ENCODE results near the gene CLEC2A. TPM values are rescaled to one million over a fixed set of nuclear protein-coding genes. Genes with fewer than 3 reads are reported as not detected.
"Not testable (repeated sequence)": the region's sequence is repeated elsewhere in the genome, so short reads cannot be mapped to it uniquely, and the experiment has no call there.

CLEC2A gene
- total RNA-seq, 1 donor from 2014 or later, result not detected

DNA sequence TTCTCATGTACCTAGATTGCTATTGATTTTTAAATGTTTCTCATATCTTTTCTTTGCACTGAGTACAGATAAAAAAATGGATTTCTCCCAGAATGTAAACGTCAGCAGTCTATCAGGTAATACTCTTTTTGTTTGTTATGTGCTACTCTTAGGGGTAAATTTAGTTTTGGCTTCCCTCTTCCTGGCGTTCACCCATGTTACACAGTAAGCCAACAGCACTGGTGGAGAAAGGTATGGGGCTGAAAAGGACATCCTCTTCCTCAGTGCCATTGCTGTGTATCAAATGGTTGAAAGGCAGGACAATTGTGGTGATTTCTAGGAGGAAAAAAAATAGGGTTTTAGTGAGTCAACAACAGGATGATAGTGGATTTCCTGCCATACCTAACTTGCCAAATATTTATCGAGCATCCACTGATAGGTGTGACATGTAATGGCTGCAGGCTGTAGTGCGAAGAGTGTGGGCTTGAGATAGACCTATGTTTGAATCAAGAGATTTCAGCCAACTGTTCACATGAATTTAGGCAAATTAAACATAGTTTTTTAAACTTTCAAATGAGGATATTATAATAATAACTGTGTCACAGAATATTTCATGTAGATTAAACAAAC, 43.4 kb downstream of the CLEC2A start:
- intact Hi-C loops (cut with micrococcal nuclease), result no loop called here

DNA sequence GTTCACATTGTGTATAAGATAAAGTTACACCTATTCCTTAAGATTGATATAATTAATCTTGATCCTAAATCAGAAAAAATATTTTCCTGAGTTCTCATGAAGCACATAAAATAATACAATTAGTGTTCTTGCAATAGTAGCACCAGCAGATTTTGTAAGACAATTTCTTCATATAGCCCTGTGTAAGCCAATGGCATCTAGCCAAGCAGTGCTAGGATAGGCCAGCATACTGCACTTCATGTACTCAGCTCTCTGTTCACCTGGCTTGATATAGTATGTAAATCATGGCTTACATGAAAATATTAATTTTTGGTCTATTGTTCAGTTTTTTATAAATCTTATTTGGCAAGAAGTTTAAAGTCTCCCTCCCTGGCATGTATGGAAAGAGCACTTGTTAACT, 49.0 kb downstream of the CLEC2A start:
- intact Hi-C loops (cut with micrococcal nuclease), result no loop called here

DNA sequence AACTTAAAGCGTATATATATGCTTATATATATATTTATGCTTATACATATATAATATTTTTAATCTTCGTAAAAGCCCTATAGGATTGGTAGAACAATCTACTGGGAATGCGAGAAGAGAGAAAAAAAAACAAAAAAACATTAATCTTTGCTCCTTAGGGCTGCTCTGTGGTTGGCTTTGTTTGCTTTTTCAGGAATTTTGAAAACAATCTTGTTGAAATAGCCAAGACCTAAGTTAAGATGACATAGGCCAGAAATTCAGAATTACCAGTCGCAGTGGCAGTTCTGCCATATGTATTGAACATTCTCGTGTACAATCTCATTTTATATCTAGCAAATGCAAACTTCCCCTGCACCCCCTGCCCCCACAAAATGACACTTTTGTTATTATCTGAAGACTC, 50.2 kb downstream of the CLEC2A start:
- intact Hi-C loops (cut with micrococcal nuclease), result no loop called here

DNA sequence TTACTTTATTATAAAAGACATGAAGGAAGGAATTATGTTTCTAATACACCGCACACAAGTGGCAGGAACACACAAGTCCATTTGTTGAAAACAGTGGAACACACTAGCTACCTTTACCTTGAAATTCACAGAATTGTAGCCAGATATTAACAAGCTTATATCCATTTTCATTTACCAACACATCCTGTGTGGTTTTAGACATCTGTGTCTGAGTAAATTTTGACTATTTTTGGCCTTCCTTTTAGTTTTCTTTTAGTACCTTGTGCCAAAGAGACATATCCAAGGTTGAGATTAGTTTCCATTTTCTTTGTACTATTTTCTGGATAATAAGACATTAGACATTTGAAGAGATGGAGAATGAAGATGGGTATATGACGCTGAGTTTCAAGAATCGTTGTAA, 50.9 kb downstream of the CLEC2A start, which contains the start of gene KLRF2:
KLRF2 (plus strand) TSS at position 244 of the 400 bp plus-strand sequence; CDS start at position 351, 107 bp downstream.
- intact Hi-C loops (cut with micrococcal nuclease), result no loop called here

DNA sequence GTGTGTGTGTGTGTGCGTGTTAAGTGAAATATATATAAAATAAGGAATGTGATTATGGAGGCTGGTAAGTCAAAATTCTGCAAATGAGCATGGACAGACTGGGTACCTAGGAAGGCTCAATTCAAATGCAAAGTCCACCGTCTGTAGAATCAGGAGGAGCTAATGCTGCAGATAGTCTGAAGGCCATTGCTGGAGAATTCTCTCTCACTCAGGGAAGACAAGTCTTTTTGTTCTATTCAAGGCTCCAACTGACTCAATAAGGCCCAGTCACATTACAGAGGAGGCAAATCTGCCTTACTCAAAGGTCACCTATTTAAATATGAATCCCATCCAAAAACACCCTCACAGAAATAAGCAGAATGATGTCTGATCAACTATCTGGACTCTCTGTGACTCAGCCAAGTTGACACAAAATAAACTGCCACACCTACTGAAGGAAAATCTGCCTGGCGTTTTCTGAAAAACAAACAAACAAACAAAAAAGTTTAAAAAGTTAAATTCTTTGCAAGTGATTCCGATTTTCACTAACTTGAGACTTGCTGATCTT, 51.6 kb downstream of the CLEC2A start:
- intact Hi-C loops (cut with micrococcal nuclease), result no loop called here

DNA sequence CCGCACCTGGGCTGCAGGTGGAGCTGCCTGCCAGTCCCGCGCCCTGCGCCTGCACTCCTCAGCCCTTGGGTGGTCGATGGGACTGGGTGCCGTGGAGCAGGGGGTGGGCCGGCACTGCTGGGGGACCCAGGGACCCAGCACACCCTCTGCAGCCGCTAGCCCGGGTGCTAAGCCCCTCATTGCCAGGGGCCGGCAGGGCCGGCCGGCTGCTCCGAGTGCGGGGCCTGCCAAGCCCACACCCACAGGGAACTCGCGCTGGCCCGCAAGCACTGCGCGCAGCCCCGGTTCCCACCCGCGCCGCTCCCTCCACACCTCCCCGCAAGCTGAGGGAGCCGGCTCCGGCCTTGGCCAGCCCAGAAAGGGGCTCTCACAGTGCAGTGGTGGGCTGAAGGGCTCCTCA, 56.0 kb downstream of the CLEC2A start:
- intact Hi-C loops (cut with micrococcal nuclease), result not testable (repeated sequence)

DNA sequence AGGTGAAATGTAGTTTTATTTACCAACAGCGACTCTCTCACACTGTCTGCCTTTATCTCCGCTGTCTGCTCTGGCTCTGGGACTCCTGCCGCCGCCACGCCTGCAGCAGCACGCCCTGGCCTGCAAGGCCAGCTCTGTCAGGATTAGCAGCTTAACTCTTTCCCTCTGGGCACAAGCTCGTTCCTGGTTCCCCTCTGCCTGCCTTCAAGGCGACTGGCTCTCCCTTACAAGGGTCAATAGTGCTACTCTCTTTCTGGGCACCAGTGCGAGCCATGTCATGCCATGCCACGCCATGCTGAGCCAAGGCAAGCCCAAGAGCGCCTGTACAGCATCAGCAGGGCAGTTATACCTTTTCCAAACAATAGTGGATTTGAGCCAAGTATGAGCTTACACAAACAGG, 59.4 kb downstream of the CLEC2A start:
- intact Hi-C loops (cut with micrococcal nuclease), result no loop called here

DNA sequence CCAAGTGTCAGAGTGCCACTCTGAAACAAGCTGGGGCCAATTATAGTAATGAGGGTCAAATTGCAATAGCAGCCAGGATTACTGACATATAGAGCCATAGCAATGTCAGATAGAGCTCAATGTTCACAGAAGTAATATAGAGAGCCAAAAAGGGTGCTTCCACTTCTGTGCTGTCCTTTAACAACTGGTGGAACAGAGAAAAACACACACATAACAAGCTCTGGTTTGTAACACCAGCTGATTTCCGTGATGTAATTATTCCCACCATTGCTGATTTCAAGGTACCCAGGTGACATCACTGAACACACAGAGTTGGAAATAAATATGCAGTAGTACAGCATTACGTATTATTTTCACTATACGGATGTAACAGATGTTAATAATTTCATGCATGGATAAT, 60.0 kb downstream of the CLEC2A start:
- intact Hi-C loops (cut with micrococcal nuclease), result no loop called here

DNA sequence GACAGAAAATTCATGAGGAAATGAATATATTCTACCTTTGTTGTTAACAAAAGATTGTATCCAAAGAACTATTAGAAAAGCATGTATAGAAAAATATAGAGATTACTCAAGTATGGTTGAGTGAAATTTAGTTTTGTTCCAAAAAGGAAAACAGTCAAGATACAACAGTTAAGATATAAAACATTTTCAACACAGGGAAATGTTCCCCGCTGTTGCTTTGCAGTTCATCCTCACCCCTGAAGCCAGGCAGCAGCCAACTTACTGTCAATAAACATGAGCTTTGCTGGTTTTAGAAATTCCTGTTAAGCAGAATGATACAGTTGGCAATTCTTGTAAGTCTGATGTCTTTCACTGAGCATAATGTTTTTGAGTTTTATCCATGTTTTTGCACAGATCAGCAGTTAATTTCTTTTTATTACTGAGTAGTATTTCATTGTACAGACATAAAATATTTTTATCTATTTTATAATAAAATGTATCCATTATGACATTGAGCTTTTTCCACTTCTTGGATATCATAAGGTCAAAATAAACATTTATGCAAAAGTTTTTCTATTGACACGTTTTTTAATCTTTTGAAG, 61.8 kb downstream of the CLEC2A start:
- intact Hi-C loops (cut with micrococcal nuclease), result no loop called here

DNA sequence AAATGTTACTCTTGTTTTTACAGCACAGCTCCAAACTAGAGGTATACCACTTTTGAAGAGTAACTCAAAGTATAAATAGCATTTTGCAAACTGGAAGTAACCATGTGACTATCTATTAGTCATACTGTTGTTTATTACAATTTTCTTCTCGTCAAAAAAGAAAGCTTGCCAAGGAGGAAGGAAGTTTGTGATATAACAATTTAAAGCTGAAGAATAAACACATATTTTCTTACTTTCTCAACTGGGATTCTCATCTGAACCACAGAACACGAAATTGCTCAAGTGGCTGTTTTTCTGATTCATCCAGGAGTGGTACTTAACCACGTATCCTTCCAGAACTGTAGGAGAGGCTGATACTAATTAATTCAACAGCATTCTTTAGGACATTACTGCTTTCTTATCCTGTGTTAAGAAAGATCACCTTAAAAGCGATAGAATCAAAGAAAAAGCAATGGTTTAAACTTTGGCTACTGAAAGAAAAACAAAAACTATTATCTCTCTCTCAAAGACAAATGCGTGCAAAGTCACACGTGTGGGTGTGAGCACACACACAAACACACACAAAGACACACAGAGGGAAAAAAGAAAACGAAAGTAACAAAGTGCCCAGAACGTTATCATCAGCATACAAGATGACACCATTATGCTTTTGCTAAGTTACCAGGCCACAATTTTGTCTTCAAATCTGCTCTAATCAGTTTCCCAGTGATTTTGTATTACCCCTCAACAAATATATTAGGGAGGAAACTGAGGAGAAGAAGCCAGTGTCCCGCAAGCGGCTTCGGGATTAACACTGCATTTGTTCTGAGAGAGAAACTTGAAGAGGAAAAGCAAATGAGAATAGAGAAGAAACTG, 62.6 kb downstream of the CLEC2A start, which contains the start of gene CLEC2B:
CLEC2B (minus strand) TSS at position 48 of the 855 bp plus-strand sequence.
- intact Hi-C loops (cut with micrococcal nuclease), result loop anchor here (1.0 to 10.0 kb wide), 19 partner anchors 38 to 1897 kb away; partner anchors contain the start of genes CD69, CLEC2D, GABARAPL1 and MAGOHB

DNA sequence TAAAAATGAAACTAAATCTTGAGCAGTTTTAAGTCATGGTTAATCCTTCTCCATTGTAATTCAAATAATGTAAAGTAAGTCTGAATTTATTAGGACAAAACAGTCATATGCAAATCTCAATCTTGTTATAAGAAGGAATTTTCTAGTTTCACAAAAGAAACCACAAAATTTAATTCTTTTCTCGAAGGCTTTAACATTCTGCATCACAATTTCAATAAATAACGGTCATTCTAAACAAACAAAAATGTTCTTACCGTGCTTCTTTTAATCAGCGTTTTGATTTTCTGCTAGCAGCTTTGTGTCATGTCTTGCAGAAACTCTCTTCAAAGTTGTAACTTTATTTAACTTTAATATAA, 63.2 kb downstream of the CLEC2A start:
- intact Hi-C loops (cut with micrococcal nuclease), result loop anchor here (1.0 to 10.0 kb wide), 21 partner anchors 17 to 1897 kb away; partner anchors contain the start of genes CD69, CLEC2D, GABARAPL1 and MAGOHB

DNA sequence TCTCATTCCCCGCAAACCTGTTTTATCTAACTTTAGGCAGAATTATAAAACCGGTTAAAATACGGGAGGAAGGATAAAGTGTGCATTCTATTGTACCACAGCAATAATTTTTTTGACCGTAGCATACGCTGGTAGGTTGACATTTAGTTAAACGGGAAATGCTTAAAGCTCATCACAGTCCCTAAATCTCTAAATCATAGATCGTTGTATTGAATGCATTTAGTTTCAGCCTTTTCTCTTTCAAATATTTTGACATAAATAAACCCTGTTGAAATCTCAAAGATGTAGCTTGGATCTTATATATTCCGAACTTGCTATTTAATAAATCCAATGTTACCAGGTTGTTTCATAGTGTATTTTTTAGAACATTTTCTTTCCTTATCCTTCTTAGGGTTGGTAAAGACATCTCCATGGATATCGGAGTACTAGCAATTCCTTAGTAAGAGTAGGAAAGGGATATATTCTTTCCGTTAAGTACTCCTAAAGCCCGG, 63.8 kb downstream of the CLEC2A start:
- intact Hi-C loops (cut with micrococcal nuclease), result loop anchor here (1.0 to 10.0 kb wide), 9 partner anchors 16 to 1896 kb away; partner anchors contain the start of genes MAGOHB, SMIM10L1, STYK1 and YBX3

DNA sequence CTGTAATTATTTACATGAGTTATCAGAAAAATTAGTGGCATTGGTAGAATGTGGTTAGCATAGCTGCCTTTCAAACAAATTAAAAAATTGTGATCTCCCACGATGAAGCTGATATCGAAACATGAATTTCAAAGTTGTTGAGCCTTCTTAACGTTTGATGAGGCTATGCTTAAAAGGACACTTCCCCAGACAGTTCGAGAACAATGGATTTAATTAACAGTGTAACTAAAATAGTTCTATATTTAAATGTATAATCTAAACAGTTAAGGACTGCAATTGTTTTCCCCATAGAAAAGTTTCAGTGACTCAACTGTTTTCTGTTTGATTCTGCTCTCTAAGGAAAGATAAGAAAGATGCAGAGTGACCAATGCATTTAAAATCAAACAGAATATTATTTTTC, 64.6 kb downstream of the CLEC2A start:
- intact Hi-C loops (cut with micrococcal nuclease), result loop anchor here (5.0 to 10.0 kb wide), 4 partner anchors 497 to 1895 kb away; partner anchors contain the start of gene SMIM10L1

DNA sequence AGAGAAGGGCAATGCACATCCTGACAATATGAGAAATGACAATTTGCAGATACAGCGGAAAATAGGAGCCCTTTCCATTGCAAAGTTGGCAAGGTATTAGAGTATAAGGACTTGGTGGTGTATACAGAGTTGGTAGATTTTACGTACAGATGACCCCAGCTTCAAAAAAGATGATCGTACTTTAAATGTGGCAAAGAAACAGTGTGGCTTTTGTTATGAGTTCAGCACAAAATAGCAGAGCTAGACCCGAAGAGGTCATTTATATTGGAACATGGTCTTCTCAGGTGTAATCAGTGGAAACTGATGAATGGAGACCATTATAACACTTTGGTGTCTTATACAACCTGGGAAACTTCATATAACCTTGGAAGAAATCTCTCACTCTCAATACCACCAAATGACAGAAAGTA, 65.3 kb downstream of the CLEC2A start:
- intact Hi-C loops (cut with micrococcal nuclease), result loop anchor here (1.0 to 10.0 kb wide), 5 partner anchors 55 to 1895 kb away; partner anchors contain the start of gene SMIM10L1

DNA sequence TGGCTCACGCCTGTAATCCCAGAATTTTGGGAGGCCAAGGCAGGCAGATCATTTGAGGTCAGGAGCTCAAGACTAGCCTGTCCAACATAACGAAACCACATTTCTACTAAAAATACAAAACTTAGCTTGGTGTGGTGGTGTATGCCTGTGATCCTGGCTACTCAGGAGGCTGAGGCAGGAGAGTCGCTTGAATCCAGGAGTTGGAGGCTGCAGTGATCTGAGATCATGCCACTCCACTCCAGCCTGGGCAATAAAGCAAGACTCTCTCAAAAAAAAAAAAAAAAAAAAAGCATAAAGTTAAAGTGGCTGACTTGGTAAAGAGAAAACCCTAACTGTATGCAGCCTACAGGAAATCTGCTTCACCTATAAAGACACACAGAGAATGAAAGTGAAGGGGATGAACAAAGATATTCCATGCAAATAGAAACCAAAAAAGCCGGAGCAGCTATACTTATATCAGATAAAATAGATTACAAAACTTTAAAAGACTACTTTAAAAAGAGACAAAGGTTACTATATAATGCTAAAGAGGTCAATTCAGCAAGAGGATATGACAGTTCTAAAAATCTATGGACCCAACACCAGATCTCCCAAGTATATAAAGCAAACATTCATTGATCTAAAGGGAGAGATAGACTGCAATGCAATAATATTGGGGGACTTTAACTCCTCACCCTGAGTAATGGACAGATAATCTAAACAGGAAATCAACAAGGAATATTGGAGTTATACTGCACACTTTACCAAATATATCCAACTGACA, 67.1 kb downstream of the CLEC2A start:
- intact Hi-C loops (cut with micrococcal nuclease), result loop anchor here (1.0 to 10.0 kb wide), 7 partner anchors 51 to 1893 kb away; partner anchors contain the start of gene SMIM10L1

Other genes with a start within 250 kb of the CLEC2A start
- 5.0 and 7.9 TPM in 2 replicates for gene CLECL1, start 199.3 kb downstream of the CLEC2A start, total RNA-seq
- 98.9 and 106 TPM in 2 replicates for gene CD69, start 171.5 kb downstream of the CLEC2A start, total RNA-seq
- gene KLRF1, start 104.9 kb downstream of the CLEC2A start, total RNA-seq, result 0.24 and 0.37 TPM in 2 replicates
- gene CLEC2B, start 63.0 kb downstream of the CLEC2A start, total RNA-seq, result 46.4 and 48.9 TPM in 2 replicates
- gene KLRF2, start 50.9 kb downstream of the CLEC2A start, total RNA-seq, result not detected in 2 replicates
- gene CLEC12A, start 39.0 kb upstream of the CLEC2A start, total RNA-seq, result 1.7 and 1.9 TPM in 2 replicates
- gene CLEC1B, start 66.8 kb upstream of the CLEC2A start, total RNA-seq, result not detected in 2 replicates
- 0.15 and 0.32 TPM in 2 replicates for gene CLEC12B, start 78.3 kb upstream of the CLEC2A start, total RNA-seq
- not detected in 2 replicates for gene CLEC9A, start 98.3 kb upstream of the CLEC2A start, total RNA-seq
- not detected in 2 replicates for gene CLEC1A, start 166.6 kb upstream of the CLEC2A start, total RNA-seq
- 0.73 and 0.83 TPM in 2 replicates for gene CLEC7A, start 197.8 kb upstream of the CLEC2A start, total RNA-seq
- not detected in 2 replicates for gene OLR1, start 239.8 kb upstream of the CLEC2A start, total RNA-seq
- not detected in 2 replicates for gene TMEM52B, start 246.7 kb upstream of the CLEC2A start, total RNA-seq

Measured in T-helper 1 cell treated with Interleukin-12 subunit alpha and Interleukin-12 subunit beta and Interleukin-4 antibody, amounts not matched to agents 30 ng/mL and 1 ng/mL, for 36 hours (primary cell).